KOPT-K1 (cell line): ENCODE measurements around the gene BRWD1.

Experiments used
- H3K27ac ChIP-seq: fragments of 200-600 bp; sonication (generic); 2 replicates; pipeline ENCODE4 v1.5.1; 2016; ENCODE audit warnings: antibody characterized with exemption, mild to moderate bottlenecking, low read depth, low read length; ENCODE audit not compliant: poor library complexity, severe bottlenecking
- H3K36me3 ChIP-seq: fragments of 200-600 bp; sonication (generic); 2 replicates; pipeline ENCODE4 v1.5.1; 2017; ENCODE audit warnings: antibody characterized with exemption, mild to moderate bottlenecking, low read length, moderate library complexity; ENCODE audit not compliant: insufficient read depth
- H3K9me3 ChIP-seq: fragments of 200-600 bp; sonication (generic); 2 replicates; pipeline ENCODE4 v1.5.1; 2017; ENCODE audit warnings: antibody characterized with exemption, low read length, mild to moderate bottlenecking; ENCODE audit not compliant: insufficient read depth, poor library complexity, severe bottlenecking

BRWD1 gene

GRCh38 chr21:39185157-39185556 is 128.3 kb downstream of the BRWD1 start:
- Histone ChIP-seq H3K9me3 (no peaks in the 10 kb centered on the region), H3K27ac (no peak overlapping the region), H3K36me3 (peaks cover 15% of the 10 kb centered on the region)

GRCh38 chr21:39184050-39184980 is 129.1 kb downstream of the BRWD1 start:
- H3K27ac ChIP-seq = peak overlapping the region; percentile 77
- H3K36me3 ChIP-seq = peaks cover 23% of the 10 kb centered on the region
- no peaks in the 10 kb centered on the region for H3K9me3 ChIP-seq

- Histone ChIP-seq H3K27ac (peak within 1 kb of the TSS; percentile 77), H3K36me3 (peaks cover 32% of the 10 kb centered on the region), H3K9me3 (no peaks in the 10 kb centered on the region)
Observed at GRCh38 chr21:39183272-39184049, 130.0 kb downstream of the BRWD1 start, which contains the start of gene PSMG1. Gene PSMG1 (minus strand): TSS chr21:39183451. CDS start chr21:39183385, 66 bp downstream.

GRCh38 chr21:39182484-39183271 is 130.8 kb downstream of the BRWD1 start:
- peak overlapping the region; percentile 77 for H3K27ac ChIP-seq

GRCh38 chr21:39182016-39182415 is 131.4 kb downstream of the BRWD1 start:
- Histone ChIP-seq H3K9me3 (no peaks in the 10 kb centered on the region), H3K27ac (peak overlapping the region; percentile 77), H3K36me3 (peaks cover 43% of the 10 kb centered on the region)

More at GRCh38 chr21:39182484-39183271, 130.8 kb downstream of the BRWD1 start:
- Histone ChIP-seq H3K36me3 (peaks cover 39% of the 10 kb centered on the region), H3K9me3 (no peaks in the 10 kb centered on the region)

GRCh38 chr21:39181205-39181818 is 132.1 kb downstream of the BRWD1 start:
- no peak overlapping the region for H3K27ac ChIP-seq
- no peaks in the 10 kb centered on the region for H3K9me3 ChIP-seq
- H3K36me3 ChIP-seq = peaks cover 50% of the 10 kb centered on the region

- Histone ChIP-seq H3K27ac (no peak overlapping the region), H3K36me3 (peaks cover 58% of the 10 kb centered on the region), H3K9me3 (no peaks in the 10 kb centered on the region)
Observed at GRCh38 chr21:39180429-39181019, 132.9 kb downstream of the BRWD1 start.

- no peak overlapping the region for H3K27ac ChIP-seq
- no peaks in the 10 kb centered on the region for H3K9me3 ChIP-seq
- peaks cover 79% of the 10 kb centered on the region for H3K36me3 ChIP-seq
Observed at GRCh38 chr21:39178421-39178820, 135.0 kb downstream of the BRWD1 start.

GRCh38 chr21:39176271-39176709 is 137.1 kb downstream of the BRWD1 start:
- peaks cover 96% of the 10 kb centered on the region for H3K36me3 ChIP-seq
- no peak overlapping the region for H3K27ac ChIP-seq
- no peaks in the 10 kb centered on the region for H3K9me3 ChIP-seq

- Histone ChIP-seq H3K9me3 (no peaks in the 10 kb centered on the region), H3K27ac (no peak overlapping the region), H3K36me3 (peaks cover 96% of the 10 kb centered on the region)
Observed at GRCh38 chr21:39175665-39176064, 137.8 kb downstream of the BRWD1 start.

- H3K36me3 ChIP-seq = peaks cover 96% of the 10 kb centered on the region
- H3K9me3 ChIP-seq = no peaks in the 10 kb centered on the region
- no peak overlapping the region for H3K27ac ChIP-seq
Observed at GRCh38 chr21:39175154-39175553, 138.3 kb downstream of the BRWD1 start.

- Histone ChIP-seq H3K27ac (no peak overlapping the region), H3K9me3 (no peaks in the 10 kb centered on the region), H3K36me3 (peaks cover 96% of the 10 kb centered on the region)
Observed at GRCh38 chr21:39173716-39174680, 139.4 kb downstream of the BRWD1 start.

- Histone ChIP-seq H3K27ac (no peak overlapping the region), H3K36me3 (peaks cover 62% of the 10 kb centered on the region), H3K9me3 (peaks cover 4% of the 10 kb centered on the region)
Observed at GRCh38 chr21:39169906-39170305, 143.5 kb downstream of the BRWD1 start.
